Kidney capillary endothelial cell (primary cell): ENCODE results near the gene ABTB2.
A peak's percentile ranks its signal among the peaks of the same experiment; 100 is the strongest.

Experiments used
- DNase-seq: peaks from one replicate; pipeline ENCODE4 v3.0.0-alpha.2; 2018; ENCODE audit warnings: low spot score

The ABTB2 gene

GRCh38 chr11:34209809-34210208, 148.0 kb downstream of the ABTB2 start:
- DNase-seq: no peak

- no peak for DNase-seq
These were observed 149.3 kb downstream of the ABTB2 start for GRCh38 chr11:34208266-34209135.

GRCh38 chr11:34207487-34208180, 150.2 kb downstream of the ABTB2 start:
- no peak for DNase-seq

- no peak for DNase-seq
These were observed 151.2 kb downstream of the ABTB2 start for GRCh38 chr11:34206407-34207300.

- no peak for DNase-seq
These were observed 152.3 kb downstream of the ABTB2 start for GRCh38 chr11:34205326-34206035.

- peak; percentile 75 for DNase-seq
These were observed 153.2 kb downstream of the ABTB2 start for GRCh38 chr11:34204396-34205279.

GRCh38 chr11:34203377-34203871, 154.4 kb downstream of the ABTB2 start:
- no peak for DNase-seq

- no peak for DNase-seq
These were observed 156.7 kb downstream of the ABTB2 start for GRCh38 chr11:34201129-34201528.

- DNase-seq: no peak
These were observed 158.3 kb downstream of the ABTB2 start for GRCh38 chr11:34199525-34199924.

- peak; percentile 63 for DNase-seq
These were observed 159.3 kb downstream of the ABTB2 start for GRCh38 chr11:34198523-34198922.

GRCh38 chr11:34197256-34197655, 160.6 kb downstream of the ABTB2 start:
- DNase-seq: no peak

- DNase-seq: no peak
These were observed 163.1 kb downstream of the ABTB2 start for GRCh38 chr11:34194576-34195335.

GRCh38 chr11:34192481-34193401, 165.1 kb downstream of the ABTB2 start:
- peak; percentile 62 for DNase-seq

- no peak for DNase-seq
These were observed 166.2 kb downstream of the ABTB2 start for GRCh38 chr11:34191578-34191977.

GRCh38 chr11:34190192-34191139, 167.3 kb downstream of the ABTB2 start:
- no peak for DNase-seq

- no peak for DNase-seq
These were observed 168.6 kb downstream of the ABTB2 start for GRCh38 chr11:34189191-34189590.

- DNase-seq: no peak
These were observed 169.6 kb downstream of the ABTB2 start for GRCh38 chr11:34188181-34188580.
